C4-2B (cell line): Measurements from ENCODE around the gene CLSTN2.

Experiments used
- ZFX ChIP-seq: fragments of 450-650 bp; IDR thresholded peaks from 2 replicates; pipeline ENCODE4 v1.6.1; 2017
- TF ChIP-seq, protein P1 (sequence below): fragments of 450-650 bp; conservative IDR thresholded peaks from 2 replicates; pipeline ENCODE4 v1.5.1; 2017; ENCODE audit warnings: mild to moderate bottlenecking

DNA sequence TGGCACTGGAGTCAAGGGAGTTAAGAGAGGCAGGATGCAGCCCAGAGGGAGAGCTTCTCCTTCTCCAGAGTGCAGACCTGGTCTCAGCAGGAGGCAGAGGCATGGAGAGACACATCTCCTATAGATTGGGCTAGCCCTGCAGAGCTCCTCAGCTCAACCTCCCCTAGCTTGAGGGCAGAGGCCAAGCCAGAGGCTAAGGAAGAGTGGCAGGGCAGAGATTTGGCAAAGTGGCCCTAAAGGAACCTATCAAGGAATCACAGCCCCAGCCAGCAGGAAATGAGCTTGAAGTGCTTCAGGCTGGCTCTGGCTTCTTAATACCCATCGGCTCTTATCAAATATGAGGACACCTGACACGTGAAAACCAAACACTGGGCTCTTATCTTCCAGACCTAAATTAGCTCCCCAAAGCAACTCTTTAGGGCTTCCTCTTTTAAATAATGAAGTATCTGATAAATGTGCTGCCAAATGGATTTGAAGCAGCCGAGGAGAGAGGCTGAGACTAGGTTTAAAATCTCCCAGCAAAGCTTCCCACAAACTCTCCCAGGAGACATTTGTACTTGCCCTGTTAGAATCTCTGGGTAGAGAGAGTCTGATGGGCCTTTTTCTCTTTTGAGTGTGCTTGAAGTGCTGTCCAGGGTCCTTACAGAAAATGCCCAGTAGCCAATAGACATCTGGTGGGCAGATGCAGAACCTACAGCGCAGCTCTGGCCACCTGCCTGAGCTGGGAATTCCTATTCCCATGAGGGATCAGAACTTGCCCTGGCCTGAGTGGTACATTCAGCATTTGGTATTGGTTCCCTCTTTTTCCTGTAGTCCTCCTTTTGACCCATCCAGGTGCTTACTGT, 271.4 kb downstream of the CLSTN2 start:
- TF ChIP-seq, protein P1, sequence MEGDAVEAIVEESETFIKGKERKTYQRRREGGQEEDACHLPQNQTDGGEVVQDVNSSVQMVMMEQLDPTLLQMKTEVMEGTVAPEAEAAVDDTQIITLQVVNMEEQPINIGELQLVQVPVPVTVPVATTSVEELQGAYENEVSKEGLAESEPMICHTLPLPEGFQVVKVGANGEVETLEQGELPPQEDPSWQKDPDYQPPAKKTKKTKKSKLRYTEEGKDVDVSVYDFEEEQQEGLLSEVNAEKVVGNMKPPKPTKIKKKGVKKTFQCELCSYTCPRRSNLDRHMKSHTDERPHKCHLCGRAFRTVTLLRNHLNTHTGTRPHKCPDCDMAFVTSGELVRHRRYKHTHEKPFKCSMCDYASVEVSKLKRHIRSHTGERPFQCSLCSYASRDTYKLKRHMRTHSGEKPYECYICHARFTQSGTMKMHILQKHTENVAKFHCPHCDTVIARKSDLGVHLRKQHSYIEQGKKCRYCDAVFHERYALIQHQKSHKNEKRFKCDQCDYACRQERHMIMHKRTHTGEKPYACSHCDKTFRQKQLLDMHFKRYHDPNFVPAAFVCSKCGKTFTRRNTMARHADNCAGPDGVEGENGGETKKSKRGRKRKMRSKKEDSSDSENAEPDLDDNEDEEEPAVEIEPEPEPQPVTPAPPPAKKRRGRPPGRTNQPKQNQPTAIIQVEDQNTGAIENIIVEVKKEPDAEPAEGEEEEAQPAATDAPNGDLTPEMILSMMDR = peak; percentile 17; the same call in 1 of the 2 replicates
- TF ChIP-seq ZFX = no peak
